ENCODE results near the gene FOXR1. TPM values are rescaled to one million over a fixed set of nuclear protein-coding genes. Genes with fewer than 3 reads are reported as not detected.

Gene FOXR1
- polyA plus RNA-seq, 1 donor from 2014 or later: not detected

DNA sequence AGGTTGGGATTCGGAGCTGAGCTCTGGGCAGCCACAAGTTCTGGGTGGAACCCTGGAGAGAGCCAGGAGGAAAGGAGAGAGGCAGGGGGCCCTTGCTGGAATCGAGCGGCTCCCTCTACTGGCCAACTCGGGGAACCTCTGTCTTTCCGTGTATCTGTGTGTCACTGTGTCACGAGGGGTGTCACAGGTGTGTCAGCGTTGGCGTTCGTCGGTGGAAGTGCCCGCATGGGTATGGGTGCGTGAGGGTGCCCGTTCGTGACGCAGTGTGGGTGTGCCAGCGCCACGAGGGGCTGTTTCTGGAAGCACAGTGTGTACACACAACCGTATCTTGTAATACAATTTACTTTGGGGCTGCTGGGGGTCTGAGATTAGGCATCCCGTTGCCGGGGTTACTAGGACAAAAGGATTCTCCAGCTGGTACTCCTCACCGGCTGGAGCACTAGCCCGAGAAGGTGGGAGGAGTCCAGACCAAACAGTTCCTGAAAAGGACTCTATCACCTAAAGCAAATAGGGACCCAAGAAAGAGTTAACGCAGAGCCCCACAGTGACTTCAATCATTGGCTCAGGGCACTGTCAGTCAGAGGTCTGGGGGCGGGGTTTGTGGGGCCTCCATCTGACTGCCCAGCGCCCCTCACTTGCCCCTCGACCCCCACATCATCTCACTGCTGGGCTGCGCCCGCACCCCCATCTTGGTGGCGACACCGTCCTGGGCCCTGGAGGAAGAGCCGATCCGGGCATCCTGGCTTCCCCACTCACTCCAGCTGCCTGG, 43.3 kb upstream of the FOXR1 start:
- Histone ChIP-seq H3K36me3 (ENCODE audit: insufficient read depth, low read length) (no peaks in the 10 kb centered on the region), H3K27ac (ENCODE audit: low read length) (peak overlapping the region; percentile 99), H3K79me2 (replicated peaks; ENCODE audit: insufficient read depth, low read length) (peaks cover 20% of the 10 kb centered on the region), H3K9me2 (ENCODE audit: insufficient read depth, low read length) (no peaks in the 10 kb centered on the region), H3K4me2 (ENCODE audit: low read length) (peak overlapping the region; percentile 99), H3F3A (ENCODE audit: insufficient read depth, low read length, poor library complexity, severe bottlenecking) (no peaks in the 10 kb centered on the region), H3K9me3 (ENCODE audit: low read length) (no peaks in the 10 kb centered on the region), H3K27me3 (ENCODE audit: insufficient read depth, low read depth, low read length) (no peaks in the 10 kb centered on the region), H4K20me1 (ENCODE audit: insufficient read depth) (peaks cover 15% of the 10 kb centered on the region), H2AFZ (ENCODE audit: low read depth, low read length) (peak overlapping the region; percentile 73), H3K9ac (ENCODE audit: low read length) (peak overlapping the region; percentile 99), H3K4me3 (ENCODE audit: low read length) (peak overlapping the region; percentile 99)
- peak; percentile 59 for TF ChIP-seq TAF1 (IDR thresholded peaks at IDR 0.05; ENCODE audit: low read depth)
- TF ChIP-seq POLR2AphosphoS5 (IDR thresholded peaks at IDR 0.05): peak; percentile 93
- TF ChIP-seq RAD21 (conservative IDR thresholded peaks at IDR 0.05): peak; percentile 77
- peak; percentile 76 for TF ChIP-seq EP300 (conservative IDR thresholded peaks at IDR 0.05; ENCODE audit: poor library complexity, severe bottlenecking)
- TF ChIP-seq EZH2 (IDR thresholded peaks at IDR 0.05; ENCODE audit: borderline replicate concordance, insufficient read depth, low read length, poor library complexity, severe bottlenecking): no peak
- peak; percentile 85 for TF ChIP-seq SMC3 (conservative IDR thresholded peaks at IDR 0.05; ENCODE audit: poor library complexity)
- peak; percentile 42 for TF ChIP-seq REST (IDR thresholded peaks at IDR 0.05; ENCODE audit: borderline replicate concordance)
- TF ChIP-seq MXI1 (conservative IDR thresholded peaks at IDR 0.05; ENCODE audit: poor library complexity, severe bottlenecking): peak; percentile 87
- peak; percentile 98 for TF ChIP-seq CTCF (IDR thresholded peaks at IDR 0.05; ENCODE audit: poor library complexity, severe bottlenecking)

GRCh38 chr11:118928870-118929500, 42.6 kb upstream of the FOXR1 start:
- Histone ChIP-seq H3K36me3 (ENCODE audit: insufficient read depth, low read length) (no peaks in the 10 kb centered on the region), H3K9me3 (ENCODE audit: low read length) (no peaks in the 10 kb centered on the region), H3K4me2 (ENCODE audit: low read length) (peak overlapping the region; percentile 99), H3K9me2 (ENCODE audit: insufficient read depth, low read length) (no peaks in the 10 kb centered on the region), H3K4me3 (ENCODE audit: low read length) (peak overlapping the region; percentile 99), H3F3A (ENCODE audit: insufficient read depth, low read length, poor library complexity, severe bottlenecking) (no peaks in the 10 kb centered on the region), H3K9ac (ENCODE audit: low read length) (peak overlapping the region; percentile 99), H3K27ac (ENCODE audit: low read length) (peak overlapping the region; percentile 99), H4K20me1 (ENCODE audit: insufficient read depth) (peaks cover 8% of the 10 kb centered on the region), H3K27me3 (ENCODE audit: insufficient read depth, low read depth, low read length) (no peaks in the 10 kb centered on the region), H3K79me2 (replicated peaks; ENCODE audit: insufficient read depth, low read length) (peaks cover 13% of the 10 kb centered on the region), H2AFZ (ENCODE audit: low read depth, low read length) (peak overlapping the region; percentile 73)
- TF ChIP-seq TAF1 (IDR thresholded peaks at IDR 0.05; ENCODE audit: low read depth) (peak; percentile 44), REST (IDR thresholded peaks at IDR 0.05; ENCODE audit: borderline replicate concordance) (no peak), MXI1 (conservative IDR thresholded peaks at IDR 0.05; ENCODE audit: poor library complexity, severe bottlenecking) (no peak)

All from neural cell (in vitro differentiated cells).